ENCODE results near the gene SYT17.

Gene SYT17

GRCh38 chr16:19162085-19162484 is 6.0 kb upstream of the SYT17 start:
- POLR2A ChIA-PET: no interaction called here
- TF ChIP-seq ZNF175 (tag by site-specific recombination; IDR thresholded peaks at IDR 0.05) (no peak), ZNF341 (tag by site-specific recombination; IDR thresholded peaks at IDR 0.05; ENCODE audit: low read depth) (peak; percentile 50; the same call in 1 of the 2 replicates), PRDM10 (tag by site-specific recombination; IDR thresholded peaks at IDR 0.05) (peak; percentile 76; the same call in 1 of the 2 replicates), KLF9 (tag by site-specific recombination; IDR thresholded peaks at IDR 0.05; ENCODE audit: low read depth) (no peak)
- TF ChIP-seq, protein P1, sequence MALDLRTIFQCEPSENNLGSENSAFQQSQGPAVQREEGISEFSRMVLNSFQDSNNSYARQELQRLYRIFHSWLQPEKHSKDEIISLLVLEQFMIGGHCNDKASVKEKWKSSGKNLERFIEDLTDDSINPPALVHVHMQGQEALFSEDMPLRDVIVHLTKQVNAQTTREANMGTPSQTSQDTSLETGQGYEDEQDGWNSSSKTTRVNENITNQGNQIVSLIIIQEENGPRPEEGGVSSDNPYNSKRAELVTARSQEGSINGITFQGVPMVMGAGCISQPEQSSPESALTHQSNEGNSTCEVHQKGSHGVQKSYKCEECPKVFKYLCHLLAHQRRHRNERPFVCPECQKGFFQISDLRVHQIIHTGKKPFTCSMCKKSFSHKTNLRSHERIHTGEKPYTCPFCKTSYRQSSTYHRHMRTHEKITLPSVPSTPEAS (tag by site-specific recombination; IDR thresholded peaks at IDR 0.05): no peak
- CTCF ChIA-PET: interaction anchor here (1.1 kb wide), 1 partner anchor 75 kb away, joined by 4 read pairs; no protein-coding TSS in a partner anchor

GRCh38 chr16:19163215-19163614 is 4.8 kb upstream of the SYT17 start:
- TF ChIP-seq ZNF624 (tag by site-specific recombination; IDR thresholded peaks at IDR 0.05) (no peak), ZNF670 (tag by site-specific recombination; IDR thresholded peaks at IDR 0.05; ENCODE audit: low read depth) (no peak), ZNF121 (tag by site-specific recombination; IDR thresholded peaks at IDR 0.05) (no peak), ZNF596 (tag by site-specific recombination; IDR thresholded peaks at IDR 0.05) (no peak), ZNF37A (tag by site-specific recombination; IDR thresholded peaks at IDR 0.05) (no peak), ZNF354C (tag by site-specific recombination; IDR thresholded peaks at IDR 0.05; ENCODE audit: borderline replicate concordance, low read depth) (no peak), ZNF433 (tag by site-specific recombination; IDR thresholded peaks at IDR 0.05; ENCODE audit: low read depth) (no peak), RBAK (tag by site-specific recombination; IDR thresholded peaks at IDR 0.05) (no peak), ZFP41 (tag by site-specific recombination; IDR thresholded peaks at IDR 0.05; ENCODE audit: borderline replicate concordance) (no peak), BCL11A (tag by site-specific recombination; IDR thresholded peaks at IDR 0.05; ENCODE audit: low read depth) (no peak), GLI2 (tag by site-specific recombination; IDR thresholded peaks at IDR 0.05; ENCODE audit: borderline replicate concordance, low read depth) (no peak)
- TF ChIP-seq, protein P2, sequence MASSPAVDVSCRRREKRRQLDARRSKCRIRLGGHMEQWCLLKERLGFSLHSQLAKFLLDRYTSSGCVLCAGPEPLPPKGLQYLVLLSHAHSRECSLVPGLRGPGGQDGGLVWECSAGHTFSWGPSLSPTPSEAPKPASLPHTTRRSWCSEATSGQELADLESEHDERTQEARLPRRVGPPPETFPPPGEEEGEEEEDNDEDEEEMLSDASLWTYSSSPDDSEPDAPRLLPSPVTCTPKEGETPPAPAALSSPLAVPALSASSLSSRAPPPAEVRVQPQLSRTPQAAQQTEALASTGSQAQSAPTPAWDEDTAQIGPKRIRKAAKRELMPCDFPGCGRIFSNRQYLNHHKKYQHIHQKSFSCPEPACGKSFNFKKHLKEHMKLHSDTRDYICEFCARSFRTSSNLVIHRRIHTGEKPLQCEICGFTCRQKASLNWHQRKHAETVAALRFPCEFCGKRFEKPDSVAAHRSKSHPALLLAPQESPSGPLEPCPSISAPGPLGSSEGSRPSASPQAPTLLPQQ (tag by site-specific recombination; IDR thresholded peaks at IDR 0.05): no peak
- no peak overlapping the region for H3K27ac ChIP-seq (ENCODE audit: extremely low read depth, low read depth, low read length)
- H3K4me1 ChIP-seq (ENCODE audit: control insufficient read depth, insufficient read depth, low read length): no peaks in the 10 kb centered on the region
- H3K4me3 ChIP-seq (ENCODE audit: low read depth, low read length): no peak overlapping the region
- no peaks in the 10 kb centered on the region for H3K36me3 ChIP-seq (ENCODE audit: control insufficient read depth in 2 of 2, insufficient read depth in 1 of 2, low read length in 2 of 2)
- H3K9me3 ChIP-seq (ENCODE audit: control insufficient read depth, insufficient read depth, low read depth, low read length): no peaks in the 10 kb centered on the region
- POLR2A ChIA-PET: no interaction called here
- CTCF ChIA-PET: interaction anchor here (0.6 to 1.1 kb wide), 5 partner anchors 16 to 142 kb away, joined by 3 to 6 read pairs (median 4); no protein-coding TSS in a partner anchor

More at GRCh38 chr16:19162085-19162484, 6.0 kb upstream of the SYT17 start:
- H3K27ac ChIP-seq (ENCODE audit: extremely low read depth, low read depth, low read length): no peak overlapping the region
- no peaks in the 10 kb centered on the region for H3K9me3 ChIP-seq (ENCODE audit: control insufficient read depth, insufficient read depth, low read depth, low read length)
- H3K4me3 ChIP-seq (ENCODE audit: low read depth, low read length): no peak overlapping the region
- no peaks in the 10 kb centered on the region for H3K4me1 ChIP-seq (ENCODE audit: control insufficient read depth, insufficient read depth, low read length)
- H3K36me3 ChIP-seq (ENCODE audit: control insufficient read depth in 2 of 2, insufficient read depth in 1 of 2, low read length in 2 of 2): no peaks in the 10 kb centered on the region
